Measurements from ENCODE around the gene NKTR. TPM values are rescaled to one million over a fixed set of nuclear protein-coding genes. Genes with fewer than 3 reads are reported as not detected.
A peak's percentile ranks its signal among the peaks of the same experiment; 100 is the strongest.

NKTR gene
- polyA plus RNA-seq, 1 donor from 2014 or later, result 242 TPM

- TF ChIP-seq CTCF (IDR thresholded peaks at IDR 0.05; ENCODE audit: poor library complexity, severe bottlenecking), result no peak
- TF ChIP-seq RAD21 (conservative IDR thresholded peaks at IDR 0.05), result no peak
- TF ChIP-seq MXI1 (conservative IDR thresholded peaks at IDR 0.05; ENCODE audit: poor library complexity, severe bottlenecking), result no peak
- TF ChIP-seq REST (IDR thresholded peaks at IDR 0.05; ENCODE audit: borderline replicate concordance), result no peak
- no peak for TF ChIP-seq POLR2AphosphoS5 (IDR thresholded peaks at IDR 0.05)
- no peak for TF ChIP-seq EP300 (conservative IDR thresholded peaks at IDR 0.05; ENCODE audit: poor library complexity, severe bottlenecking)
- no peak for TF ChIP-seq SMC3 (conservative IDR thresholded peaks at IDR 0.05; ENCODE audit: poor library complexity)
- no peak for TF ChIP-seq TAF1 (IDR thresholded peaks at IDR 0.05; ENCODE audit: low read depth)
- TF ChIP-seq EZH2 (IDR thresholded peaks at IDR 0.05; ENCODE audit: borderline replicate concordance, insufficient read depth, low read length, poor library complexity, severe bottlenecking), result no peak
- Histone ChIP-seq H3K79me2 (replicated peaks; ENCODE audit: insufficient read depth, low read length) (no peaks in the 10 kb centered on the region), H3K9me2 (ENCODE audit: insufficient read depth, low read length) (no peaks in the 10 kb centered on the region), H3K36me3 (ENCODE audit: insufficient read depth, low read length) (peaks cover 6% of the 10 kb centered on the region), H3K27me3 (ENCODE audit: insufficient read depth, low read depth, low read length) (no peaks in the 10 kb centered on the region), H3K9me3 (ENCODE audit: low read length) (no peaks in the 10 kb centered on the region), H4K20me1 (ENCODE audit: insufficient read depth) (no peaks in the 10 kb centered on the region), H3K4me2 (ENCODE audit: low read length) (no peak overlapping the region), H3K9ac (ENCODE audit: low read length) (no peak overlapping the region), H3F3A (ENCODE audit: insufficient read depth, low read length, poor library complexity, severe bottlenecking) (no peaks in the 10 kb centered on the region), H3K27ac (ENCODE audit: low read length) (no peak overlapping the region), H2AFZ (ENCODE audit: low read depth, low read length) (no peak overlapping the region), H3K4me3 (ENCODE audit: low read length) (no peak overlapping the region)
Measured at GRCh38 chr3:42562047-42562907, 38.2 kb upstream of the NKTR start.

GRCh38 chr3:42569593-42570142 lies 30.8 kb upstream of the NKTR start:
- no peak overlapping the region for H3K4me2 ChIP-seq (ENCODE audit: low read length)
- no peak overlapping the region for H2AFZ ChIP-seq (ENCODE audit: low read depth, low read length)
- no peak overlapping the region for H3K27ac ChIP-seq (ENCODE audit: low read length)
- TF ChIP-seq TAF1 (IDR thresholded peaks at IDR 0.05; ENCODE audit: low read depth) (no peak), POLR2AphosphoS5 (IDR thresholded peaks at IDR 0.05) (peak; percentile 27), EP300 (conservative IDR thresholded peaks at IDR 0.05; ENCODE audit: poor library complexity, severe bottlenecking) (no peak), SMC3 (conservative IDR thresholded peaks at IDR 0.05; ENCODE audit: poor library complexity) (no peak), RAD21 (conservative IDR thresholded peaks at IDR 0.05) (no peak), REST (IDR thresholded peaks at IDR 0.05; ENCODE audit: borderline replicate concordance) (no peak), MXI1 (conservative IDR thresholded peaks at IDR 0.05; ENCODE audit: poor library complexity, severe bottlenecking) (no peak)
- H4K20me1 ChIP-seq (ENCODE audit: insufficient read depth), result no peaks in the 10 kb centered on the region
- H3K9ac ChIP-seq (ENCODE audit: low read length), result no peak overlapping the region
- no peaks in the 10 kb centered on the region for H3K36me3 ChIP-seq (ENCODE audit: insufficient read depth, low read length)
- no peaks in the 10 kb centered on the region for H3F3A ChIP-seq (ENCODE audit: insufficient read depth, low read length, poor library complexity, severe bottlenecking)
- H3K27me3 ChIP-seq (ENCODE audit: insufficient read depth, low read depth, low read length), result no peaks in the 10 kb centered on the region
- no peaks in the 10 kb centered on the region for H3K9me2 ChIP-seq (ENCODE audit: insufficient read depth, low read length)
- no peaks in the 10 kb centered on the region for H3K9me3 ChIP-seq (ENCODE audit: low read length)
- no peak overlapping the region for H3K4me3 ChIP-seq (ENCODE audit: low read length)
- peaks cover 8% of the 10 kb centered on the region for H3K79me2 ChIP-seq (replicated peaks; ENCODE audit: insufficient read depth, low read length)

All from neural cell (in vitro differentiated cells).